ENCODE results near the gene DDI2. TPM values are rescaled to one million over a fixed set of nuclear protein-coding genes. Genes with fewer than 3 reads are reported as not detected.

The DDI2 gene
- polyA plus RNA-seq, 1 donor from 2014 or later: 3.8 TPM

- Histone ChIP-seq H3K9me3 (ENCODE audit: low read length) (no peaks in the 10 kb centered on the region), H3K4me3 (ENCODE audit: low read length) (no peak overlapping the region), H3K27ac (ENCODE audit: low read length) (no peak overlapping the region), H3K36me3 (ENCODE audit: insufficient read depth, low read length) (no peaks in the 10 kb centered on the region), H3K9me2 (ENCODE audit: insufficient read depth, low read length) (no peaks in the 10 kb centered on the region), H2AFZ (ENCODE audit: low read depth, low read length) (no peak overlapping the region), H3F3A (ENCODE audit: insufficient read depth, low read length, poor library complexity, severe bottlenecking) (no peaks in the 10 kb centered on the region), H4K20me1 (ENCODE audit: insufficient read depth) (no peaks in the 10 kb centered on the region), H3K4me2 (ENCODE audit: low read length) (no peak overlapping the region), H3K27me3 (ENCODE audit: insufficient read depth, low read depth, low read length) (no peaks in the 10 kb centered on the region), H3K9ac (ENCODE audit: low read length) (no peak overlapping the region), H3K79me2 (replicated peaks; ENCODE audit: insufficient read depth, low read length) (peaks cover 25% of the 10 kb centered on the region)
- TF ChIP-seq RAD21 (conservative IDR thresholded peaks at IDR 0.05) (no peak), MXI1 (conservative IDR thresholded peaks at IDR 0.05; ENCODE audit: poor library complexity, severe bottlenecking) (no peak), POLR2AphosphoS5 (IDR thresholded peaks at IDR 0.05) (no peak), EP300 (conservative IDR thresholded peaks at IDR 0.05; ENCODE audit: poor library complexity, severe bottlenecking) (no peak)
- TF ChIP-seq, protein P1, sequence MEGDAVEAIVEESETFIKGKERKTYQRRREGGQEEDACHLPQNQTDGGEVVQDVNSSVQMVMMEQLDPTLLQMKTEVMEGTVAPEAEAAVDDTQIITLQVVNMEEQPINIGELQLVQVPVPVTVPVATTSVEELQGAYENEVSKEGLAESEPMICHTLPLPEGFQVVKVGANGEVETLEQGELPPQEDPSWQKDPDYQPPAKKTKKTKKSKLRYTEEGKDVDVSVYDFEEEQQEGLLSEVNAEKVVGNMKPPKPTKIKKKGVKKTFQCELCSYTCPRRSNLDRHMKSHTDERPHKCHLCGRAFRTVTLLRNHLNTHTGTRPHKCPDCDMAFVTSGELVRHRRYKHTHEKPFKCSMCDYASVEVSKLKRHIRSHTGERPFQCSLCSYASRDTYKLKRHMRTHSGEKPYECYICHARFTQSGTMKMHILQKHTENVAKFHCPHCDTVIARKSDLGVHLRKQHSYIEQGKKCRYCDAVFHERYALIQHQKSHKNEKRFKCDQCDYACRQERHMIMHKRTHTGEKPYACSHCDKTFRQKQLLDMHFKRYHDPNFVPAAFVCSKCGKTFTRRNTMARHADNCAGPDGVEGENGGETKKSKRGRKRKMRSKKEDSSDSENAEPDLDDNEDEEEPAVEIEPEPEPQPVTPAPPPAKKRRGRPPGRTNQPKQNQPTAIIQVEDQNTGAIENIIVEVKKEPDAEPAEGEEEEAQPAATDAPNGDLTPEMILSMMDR (IDR thresholded peaks at IDR 0.05; ENCODE audit: poor library complexity, severe bottlenecking): no peak
- TF ChIP-seq, protein P2, sequence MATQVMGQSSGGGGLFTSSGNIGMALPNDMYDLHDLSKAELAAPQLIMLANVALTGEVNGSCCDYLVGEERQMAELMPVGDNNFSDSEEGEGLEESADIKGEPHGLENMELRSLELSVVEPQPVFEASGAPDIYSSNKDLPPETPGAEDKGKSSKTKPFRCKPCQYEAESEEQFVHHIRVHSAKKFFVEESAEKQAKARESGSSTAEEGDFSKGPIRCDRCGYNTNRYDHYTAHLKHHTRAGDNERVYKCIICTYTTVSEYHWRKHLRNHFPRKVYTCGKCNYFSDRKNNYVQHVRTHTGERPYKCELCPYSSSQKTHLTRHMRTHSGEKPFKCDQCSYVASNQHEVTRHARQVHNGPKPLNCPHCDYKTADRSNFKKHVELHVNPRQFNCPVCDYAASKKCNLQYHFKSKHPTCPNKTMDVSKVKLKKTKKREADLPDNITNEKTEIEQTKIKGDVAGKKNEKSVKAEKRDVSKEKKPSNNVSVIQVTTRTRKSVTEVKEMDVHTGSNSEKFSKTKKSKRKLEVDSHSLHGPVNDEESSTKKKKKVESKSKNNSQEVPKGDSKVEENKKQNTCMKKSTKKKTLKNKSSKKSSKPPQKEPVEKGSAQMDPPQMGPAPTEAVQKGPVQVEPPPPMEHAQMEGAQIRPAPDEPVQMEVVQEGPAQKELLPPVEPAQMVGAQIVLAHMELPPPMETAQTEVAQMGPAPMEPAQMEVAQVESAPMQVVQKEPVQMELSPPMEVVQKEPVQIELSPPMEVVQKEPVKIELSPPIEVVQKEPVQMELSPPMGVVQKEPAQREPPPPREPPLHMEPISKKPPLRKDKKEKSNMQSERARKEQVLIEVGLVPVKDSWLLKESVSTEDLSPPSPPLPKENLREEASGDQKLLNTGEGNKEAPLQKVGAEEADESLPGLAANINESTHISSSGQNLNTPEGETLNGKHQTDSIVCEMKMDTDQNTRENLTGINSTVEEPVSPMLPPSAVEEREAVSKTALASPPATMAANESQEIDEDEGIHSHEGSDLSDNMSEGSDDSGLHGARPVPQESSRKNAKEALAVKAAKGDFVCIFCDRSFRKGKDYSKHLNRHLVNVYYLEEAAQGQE (IDR thresholded peaks at IDR 0.05; ENCODE audit: borderline replicate concordance): no peak
Measured at GRCh38 chr1:15692121-15692682, 74.9 kb downstream of the DDI2 start.

DNA sequence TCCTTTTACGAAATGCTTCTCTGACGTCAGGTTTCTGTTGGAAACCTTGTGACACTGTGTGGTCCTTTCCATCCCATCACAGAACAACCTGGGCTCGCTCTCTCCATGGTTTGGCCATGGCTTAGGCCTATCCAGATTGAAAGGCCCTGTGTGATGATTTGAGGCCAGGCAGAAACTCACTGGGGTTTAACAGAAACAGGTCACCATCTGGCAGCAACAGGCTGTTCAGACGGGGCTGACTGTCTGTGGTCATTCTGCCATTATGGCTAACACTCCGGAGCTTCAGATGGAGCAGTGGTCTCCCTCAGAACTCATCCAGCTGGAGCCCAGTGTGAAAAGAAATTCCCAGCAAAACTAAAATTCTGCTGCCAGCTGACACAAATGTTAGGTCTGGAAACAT is 76.1 kb downstream of the DDI2 start:
- TF ChIP-seq, protein P1 (IDR thresholded peaks at IDR 0.05; ENCODE audit: poor library complexity, severe bottlenecking): no peak
- no peak for TF ChIP-seq MXI1 (conservative IDR thresholded peaks at IDR 0.05; ENCODE audit: poor library complexity, severe bottlenecking)
- TF ChIP-seq, protein P2 (IDR thresholded peaks at IDR 0.05; ENCODE audit: borderline replicate concordance): no peak
- TF ChIP-seq POLR2AphosphoS5 (IDR thresholded peaks at IDR 0.05): no peak
- no peak for TF ChIP-seq EP300 (conservative IDR thresholded peaks at IDR 0.05; ENCODE audit: poor library complexity, severe bottlenecking)
- TF ChIP-seq SMC3 (conservative IDR thresholded peaks at IDR 0.05; ENCODE audit: poor library complexity): no peak
- Histone ChIP-seq H3K9ac (ENCODE audit: low read length) (no peak overlapping the region), H3K9me2 (ENCODE audit: insufficient read depth, low read length) (no peaks in the 10 kb centered on the region), H3K9me3 (ENCODE audit: low read length) (no peaks in the 10 kb centered on the region), H3F3A (ENCODE audit: insufficient read depth, low read length, poor library complexity, severe bottlenecking) (no peaks in the 10 kb centered on the region), H3K36me3 (ENCODE audit: insufficient read depth, low read length) (no peaks in the 10 kb centered on the region), H3K79me2 (replicated peaks; ENCODE audit: insufficient read depth, low read length) (peaks cover 18% of the 10 kb centered on the region), H4K20me1 (ENCODE audit: insufficient read depth) (no peaks in the 10 kb centered on the region), H2AFZ (ENCODE audit: low read depth, low read length) (no peak overlapping the region), H3K27ac (ENCODE audit: low read length) (no peak overlapping the region), H3K4me2 (ENCODE audit: low read length) (no peak overlapping the region), H3K4me3 (ENCODE audit: low read length) (no peak overlapping the region), H3K27me3 (ENCODE audit: insufficient read depth, low read depth, low read length) (no peaks in the 10 kb centered on the region)

All from neural cell (in vitro differentiated cells).